SK-N-SH (cell line): ENCODE measurements around the gene CACNG7. TPM values are rescaled to one million over a fixed set of nuclear protein-coding genes. Genes with fewer than 3 reads are reported as not detected.

Experiments used
- CTCF ChIA-PET: fragments of 300-600, 350-600 bp; formaldehyde crosslinking; extraction: SDS; loops from one replicate; lab custom pipeline; 2021; lab: Yijun Ruan, JAX
- POLR2A ChIA-PET: fragments of 350-600 bp; sonication (Branson Sonifier 250); formaldehyde crosslinking; extraction: SDS; loops from one replicate; lab custom pipeline; 2020; ENCODE audit warnings: antibody characterized with exemption, inconsistent platforms; lab: Yijun Ruan, JAX
- DNase-seq: peaks from one replicate; pipeline ENCODE4 v3.0.0; 2012
- H2AFZ ChIP-seq: fragments of 200-600 bp; sonication (generic); 2 replicates; pipeline ENCODE4 v1.8.1; 2016; ENCODE audit warnings: antibody characterized with exemption, mild to moderate bottlenecking, low read depth
- H3F3A ChIP-seq: fragments of 200-600 bp; sonication (generic); replicated peaks from 2 replicates; pipeline ENCODE3; 2016; ENCODE audit warnings: antibody characterized with exemption, mild to moderate bottlenecking; ENCODE audit not compliant: insufficient read depth
- H3K27ac ChIP-seq, 2 experiments: fragments of 200-500 bp in 1 of 2; fragments of 200-600 bp in 1 of 2; sonication (Bioruptor generic) in 1 of 2; sonication (generic), shearing (Covaris generic) in 1 of 2; 2 replicates each; pipeline versions ENCODE4 v1.5.1 to v1.6.1; 2014 to 2016; ENCODE audit warnings: low read depth in 2 of 2, inconsistent platforms in 1 of 2, low read length in 1 of 2, mild to moderate bottlenecking in 1 of 2, mixed read lengths in 1 of 2
- H3K27me3 ChIP-seq: fragments of 200-600 bp; sonication (generic), shearing (Covaris generic); 2 replicates; pipeline ENCODE4 v1.6.1; 2016; ENCODE audit warnings: mixed run types; ENCODE audit not compliant: insufficient read depth
- H3K36me3 ChIP-seq, 2 experiments: fragments of 200-500 bp in 1 of 2; fragments of 200-600 bp in 1 of 2; sonication (Bioruptor generic) in 1 of 2; sonication (generic) in 1 of 2; replicated peaks in 1 of 2; 2 replicates each; pipeline versions ENCODE3 to v1.5.1; 2014 to 2016; ENCODE audit warnings: low read length in 1 of 2, mild to moderate bottlenecking in 1 of 2; ENCODE audit not compliant: insufficient read depth in 2 of 2, control insufficient read depth in 1 of 2
- H3K4me1 ChIP-seq, 2 experiments: fragments of 200-500 bp in 1 of 2; fragments of 200-600 bp in 1 of 2; sonication (Bioruptor generic) in 1 of 2; sonication (generic), shearing (Covaris generic) in 1 of 2; 2 replicates each; pipeline versions ENCODE4 v1.5.1 to v1.6.1; 2014 to 2016; ENCODE audit warnings: low read depth in 1 of 2, low read length in 1 of 2, mixed run types in 1 of 2; ENCODE audit not compliant: insufficient read depth in 2 of 2, control insufficient read depth in 1 of 2
- H3K4me2 ChIP-seq: fragments of 200-600 bp; sonication (generic), shearing (Covaris generic); 2 replicates; pipeline ENCODE4 v1.6.1; 2017; ENCODE audit warnings: mixed run types
- H3K4me3 ChIP-seq, 2 experiments: fragments of 200-500 bp in 1 of 2; fragments of 200-600 bp in 1 of 2; sonication (Bioruptor generic) in 1 of 2; sonication (generic), shearing (Covaris generic) in 1 of 2; 2 replicates each; pipeline versions ENCODE4 v1.5.1 to v1.8.1; 2014 to 2016; ENCODE audit warnings: low read depth in 2 of 2, inconsistent platforms in 1 of 2, low read length in 1 of 2, mild to moderate bottlenecking in 1 of 2, mixed read lengths in 1 of 2, moderate library complexity in 1 of 2
- H3K79me2 ChIP-seq: fragments of 200-600 bp; sonication (generic); 2 replicates; pipeline ENCODE4 v1.8.1; 2017; ENCODE audit warnings: mild to moderate bottlenecking; ENCODE audit not compliant: insufficient read depth
- H3K9ac ChIP-seq: fragments of 200-600 bp; sonication (generic); 2 replicates; pipeline ENCODE4 v1.6.1; 2017; ENCODE audit warnings: mixed run types
- H3K9me2 ChIP-seq: fragments of 200-600 bp; sonication (generic); 2 replicates; pipeline ENCODE4 v1.6.1; 2017; ENCODE audit warnings: mixed run types
- H3K9me3 ChIP-seq: fragments of 200-600 bp; sonication (generic); 2 replicates; pipeline ENCODE4 v1.6.1; 2017; ENCODE audit warnings: mixed run types, mild to moderate bottlenecking, moderate library complexity
- H4K20me1 ChIP-seq: fragments of 200-600 bp; sonication (generic); 2 replicates; pipeline ENCODE4 v1.6.1; 2017; ENCODE audit warnings: mild to moderate bottlenecking, mixed run types; ENCODE audit not compliant: insufficient read depth
- CHD2 ChIP-seq: fragments of 150-350 bp; IDR thresholded peaks from 2 replicates; pipeline ENCODE4 v1.6.1; 2018; ENCODE audit warnings: low read length; ENCODE audit not compliant: partially characterized antibody
- ELF1 ChIP-seq: IDR thresholded peaks from 2 replicates; pipeline ENCODE4 v1.4.0; 2012
- EP300 ChIP-seq, 2 experiments: IDR thresholded peaks; 2 replicates each; pipeline versions ENCODE4 v1.4.0 to v1.6.1; 2012; ENCODE audit warnings: borderline replicate concordance in 1 of 2, low read depth in 1 of 2, low read length in 1 of 2
- FOXJ3 ChIP-seq: sonication (generic); formaldehyde crosslinking; IDR thresholded peaks from 2 replicates; pipeline ENCODE4 v1.5.1; 2020; ENCODE audit warnings: mild to moderate bottlenecking, missing genetic modification reagents
- GATA2 ChIP-seq: sonication (generic); formaldehyde crosslinking; IDR thresholded peaks from 2 replicates; pipeline ENCODE4 v1.5.0; 2020; ENCODE audit warnings: mild to moderate bottlenecking, missing genetic modification reagents
- JUND ChIP-seq: IDR thresholded peaks from 2 replicates; pipeline ENCODE4 v1.4.0; 2012
- MEF2A ChIP-seq: IDR thresholded peaks from 2 replicates; pipeline ENCODE4 v1.4.0; 2012; ENCODE audit warnings: low read depth, borderline replicate concordance
- NFIC ChIP-seq: IDR thresholded peaks from 2 replicates; pipeline ENCODE4 v1.4.0; 2012; ENCODE audit warnings: borderline replicate concordance
- RAD21 ChIP-seq: IDR thresholded peaks from 2 replicates; pipeline ENCODE4 v1.6.1; 2012; ENCODE audit warnings: mild to moderate bottlenecking, low read length
- RXRA ChIP-seq: IDR thresholded peaks from 2 replicates; pipeline ENCODE4 v1.4.0; 2012; ENCODE audit warnings: low read depth, mild to moderate bottlenecking, borderline replicate concordance
- SIN3A ChIP-seq: IDR thresholded peaks from 2 replicates; pipeline ENCODE4 v1.6.1; 2012; ENCODE audit warnings: low read depth, mild to moderate bottlenecking, low read length, moderate library complexity, borderline replicate concordance
- SMC3 ChIP-seq: IDR thresholded peaks from 2 replicates; pipeline ENCODE4 v1.6.1; 2012; ENCODE audit warnings: low read depth, low read length, improper control_type of control experiment
- TCF12 ChIP-seq: IDR thresholded peaks from 2 replicates; pipeline ENCODE4 v1.4.0; 2012
- TEAD4 ChIP-seq: IDR thresholded peaks from 2 replicates; pipeline ENCODE4 v1.4.0; 2012; ENCODE audit warnings: mild to moderate bottlenecking, borderline replicate concordance; ENCODE audit not compliant: insufficient read depth
- YY1 ChIP-seq: IDR thresholded peaks from 2 replicates; pipeline ENCODE4 v1.4.0; 2012; ENCODE audit warnings: low read depth, mild to moderate bottlenecking
- WGBS: methylation state at CpG from one replicate; pipeline ENCODE4 v1.1.6; 2017; ENCODE audit warnings: low lambda C conversion rate; 5-methylcytosine and 5-hydroxymethylcytosine counted together
- polyA plus RNA-seq, 3 experiments: library from polyadenylated mRNA; depleted of rRNA; stranded (reverse); fragments of >200 nt; gene quantifications; 2 replicates each; pipeline ENCODE4 v1.2.3, GENCODE V29; 2012
- TF ChIP-seq, protein P1 (sequence below): fragments of 150-350 bp; IDR thresholded peaks from 2 replicates; pipeline ENCODE4 v1.6.1; 2017; ENCODE audit warnings: antibody characterized with exemption, low read length, low read depth, borderline replicate concordance
- TF ChIP-seq, protein P2 (sequence below): IDR thresholded peaks from 2 replicates; pipeline ENCODE4 v1.4.0; 2012; ENCODE audit warnings: low read depth, borderline replicate concordance
- TF ChIP-seq, protein P3 (sequence below): IDR thresholded peaks from 2 replicates; pipeline ENCODE4 v1.4.0; 2012; ENCODE audit warnings: low read depth
- TF ChIP-seq, protein P4 (sequence below): IDR thresholded peaks from 2 replicates; pipeline ENCODE4 v1.6.1; 2012; ENCODE audit warnings: mild to moderate bottlenecking, low read depth, low read length, moderate library complexity
- TF ChIP-seq, protein P5 (sequence below): fragments of 200-600 bp; sonication (generic); IDR thresholded peaks from 2 replicates; pipeline ENCODE4 v1.6.1; 2017; ENCODE audit warnings: antibody characterized with exemption, mild to moderate bottlenecking, moderate library complexity

CACNG7 gene
- polyA plus RNA-seq, 1 of the 3 experiments (the other 2 are of a cell fraction) = 25.7 TPM

DNA sequence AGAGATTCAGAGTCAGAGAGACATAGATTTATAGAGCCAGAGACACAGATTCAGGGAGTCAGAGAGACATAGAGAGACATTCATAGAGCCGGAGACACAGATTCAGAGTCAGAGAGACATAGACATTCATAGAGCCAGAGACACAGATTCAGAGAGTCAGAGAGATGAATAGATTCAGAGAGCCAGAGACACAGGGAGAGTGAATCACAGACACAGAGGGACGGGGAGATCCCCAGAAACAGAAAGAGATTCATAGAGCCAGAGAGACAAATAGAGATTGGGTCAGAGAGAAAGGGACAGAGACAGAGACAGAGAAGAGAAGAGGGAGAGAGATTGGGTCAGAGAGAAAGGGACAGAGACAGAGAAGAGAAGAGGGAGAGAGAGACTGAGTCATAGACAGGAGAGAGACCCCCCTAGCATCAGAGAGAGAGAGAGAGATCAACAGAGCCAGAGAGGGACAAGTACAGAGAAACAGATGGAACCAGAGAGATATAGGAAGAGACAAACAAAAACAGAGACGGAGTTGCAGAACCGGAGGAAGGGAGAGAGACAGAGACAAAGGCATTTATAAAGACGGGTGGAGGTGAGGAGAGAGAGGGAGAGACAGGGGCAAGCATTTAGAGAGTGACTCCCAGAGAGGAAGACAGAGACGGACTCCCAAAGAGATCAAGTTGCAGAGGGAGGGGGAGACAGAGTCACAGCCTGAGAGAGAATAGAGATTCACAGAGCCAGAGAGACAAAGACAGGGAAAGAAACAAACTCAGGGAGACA, 28.2 kb upstream of the CACNG7 start (continued):
- TF ChIP-seq EP300 (IDR thresholded peaks at IDR 0.05; ENCODE audit: borderline replicate concordance in 1 of 2, low read depth in 1 of 2, low read length in 1 of 2) = no peak
- no peak for TF ChIP-seq TEAD4
- no peak for TF ChIP-seq ELF1
- TF ChIP-seq, protein P1, sequence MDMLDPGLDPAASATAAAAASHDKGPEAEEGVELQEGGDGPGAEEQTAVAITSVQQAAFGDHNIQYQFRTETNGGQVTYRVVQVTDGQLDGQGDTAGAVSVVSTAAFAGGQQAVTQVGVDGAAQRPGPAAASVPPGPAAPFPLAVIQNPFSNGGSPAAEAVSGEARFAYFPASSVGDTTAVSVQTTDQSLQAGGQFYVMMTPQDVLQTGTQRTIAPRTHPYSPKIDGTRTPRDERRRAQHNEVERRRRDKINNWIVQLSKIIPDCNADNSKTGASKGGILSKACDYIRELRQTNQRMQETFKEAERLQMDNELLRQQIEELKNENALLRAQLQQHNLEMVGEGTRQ = no peak

DNA sequence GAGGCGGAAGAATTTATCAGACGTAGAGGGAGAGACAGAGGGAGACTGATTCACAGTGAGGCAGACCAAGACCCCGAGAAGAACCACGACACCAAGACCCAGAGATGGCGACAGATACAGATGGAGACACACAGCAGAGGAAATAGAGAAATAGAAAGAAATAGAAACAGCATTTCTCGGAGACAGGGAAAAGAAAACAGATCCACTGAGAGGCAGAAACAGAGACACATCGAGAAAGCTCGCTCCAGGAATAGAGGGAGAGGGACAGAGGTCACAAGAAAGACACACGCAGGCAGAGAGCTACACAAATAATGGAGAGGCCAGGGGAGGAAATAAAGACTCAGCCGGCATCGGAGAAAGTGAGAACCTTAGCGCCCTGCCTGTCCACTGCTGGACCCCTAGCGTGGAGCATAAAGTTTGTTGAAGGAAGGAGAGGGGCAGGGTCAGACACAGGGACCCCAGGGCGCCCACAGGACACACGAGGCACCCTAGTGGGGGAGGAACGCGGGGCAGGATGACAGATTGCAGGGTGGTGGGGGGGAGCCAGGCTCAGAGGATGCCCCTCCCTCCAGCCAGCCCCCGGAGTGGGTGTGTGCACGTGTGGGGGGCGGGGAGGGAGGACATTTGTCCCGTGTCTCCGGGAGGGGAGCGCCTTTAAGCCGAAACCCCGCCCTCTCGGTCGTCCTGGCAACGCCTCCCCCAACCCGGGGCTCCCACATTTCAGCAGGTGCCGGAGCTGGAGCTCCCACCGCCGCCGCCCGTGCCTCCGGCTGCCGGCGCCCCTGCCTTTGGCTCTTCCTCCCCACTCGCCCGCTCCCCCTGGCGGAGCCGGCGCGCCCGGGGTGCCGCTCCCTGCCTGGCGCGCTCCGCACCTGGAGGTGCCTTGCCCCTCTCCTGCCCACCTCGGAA, 27.3 kb upstream of the CACNG7 start, which contains the start of gene PRKCG:
Gene PRKCG (plus strand): TSS at position 716 of the 909 bp plus-strand sequence. CDS start 298 bp downstream, outside the sequence.
- peak within 1 kb of the TSS; percentile 42 to 47 for H3K4me3 ChIP-seq
- CTCF ChIA-PET = interaction anchor here (0.7 to 1.6 kb wide), 9 partner anchors 11 to 148 kb away, joined by 3 to 10 read pairs (median 4); partner anchors contain the start of gene MYADM
- H3K4me2 ChIP-seq = peak within 1 kb of the TSS; percentile 79
- no peaks in the 10 kb centered on the region for H3K9me2 ChIP-seq
- POLR2A ChIA-PET = no interaction called here
- TF ChIP-seq JUND (no peak), SIN3A (no peak), NFIC (no peak), MEF2A (no peak), EP300 (IDR thresholded peaks at IDR 0.05; ENCODE audit: borderline replicate concordance in 1 of 2, low read depth in 1 of 2, low read length in 1 of 2) (no peak), CHD2 (no peak), SMC3 (peak; percentile 34), RXRA (no peak), YY1 (no peak), TCF12 (no peak), RAD21 (peak; percentile 27), TEAD4 (no peak), GATA2 (CRISPR knock-in tag) (no peak), FOXJ3 (CRISPR knock-in tag) (no peak)
- TF ChIP-seq, protein P2, sequence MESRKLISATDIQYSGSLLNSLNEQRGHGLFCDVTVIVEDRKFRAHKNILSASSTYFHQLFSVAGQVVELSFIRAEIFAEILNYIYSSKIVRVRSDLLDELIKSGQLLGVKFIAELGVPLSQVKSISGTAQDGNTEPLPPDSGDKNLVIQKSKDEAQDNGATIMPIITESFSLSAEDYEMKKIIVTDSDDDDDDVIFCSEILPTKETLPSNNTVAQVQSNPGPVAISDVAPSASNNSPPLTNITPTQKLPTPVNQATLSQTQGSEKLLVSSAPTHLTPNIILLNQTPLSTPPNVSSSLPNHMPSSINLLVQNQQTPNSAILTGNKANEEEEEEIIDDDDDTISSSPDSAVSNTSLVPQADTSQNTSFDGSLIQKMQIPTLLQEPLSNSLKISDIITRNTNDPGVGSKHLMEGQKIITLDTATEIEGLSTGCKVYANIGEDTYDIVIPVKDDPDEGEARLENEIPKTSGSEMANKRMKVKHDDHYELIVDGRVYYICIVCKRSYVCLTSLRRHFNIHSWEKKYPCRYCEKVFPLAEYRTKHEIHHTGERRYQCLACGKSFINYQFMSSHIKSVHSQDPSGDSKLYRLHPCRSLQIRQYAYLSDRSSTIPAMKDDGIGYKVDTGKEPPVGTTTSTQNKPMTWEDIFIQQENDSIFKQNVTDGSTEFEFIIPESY = no peak
- TF ChIP-seq, protein P3, sequence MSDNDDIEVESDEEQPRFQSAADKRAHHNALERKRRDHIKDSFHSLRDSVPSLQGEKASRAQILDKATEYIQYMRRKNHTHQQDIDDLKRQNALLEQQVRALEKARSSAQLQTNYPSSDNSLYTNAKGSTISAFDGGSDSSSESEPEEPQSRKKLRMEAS = no peak
- TF ChIP-seq, protein P4, sequence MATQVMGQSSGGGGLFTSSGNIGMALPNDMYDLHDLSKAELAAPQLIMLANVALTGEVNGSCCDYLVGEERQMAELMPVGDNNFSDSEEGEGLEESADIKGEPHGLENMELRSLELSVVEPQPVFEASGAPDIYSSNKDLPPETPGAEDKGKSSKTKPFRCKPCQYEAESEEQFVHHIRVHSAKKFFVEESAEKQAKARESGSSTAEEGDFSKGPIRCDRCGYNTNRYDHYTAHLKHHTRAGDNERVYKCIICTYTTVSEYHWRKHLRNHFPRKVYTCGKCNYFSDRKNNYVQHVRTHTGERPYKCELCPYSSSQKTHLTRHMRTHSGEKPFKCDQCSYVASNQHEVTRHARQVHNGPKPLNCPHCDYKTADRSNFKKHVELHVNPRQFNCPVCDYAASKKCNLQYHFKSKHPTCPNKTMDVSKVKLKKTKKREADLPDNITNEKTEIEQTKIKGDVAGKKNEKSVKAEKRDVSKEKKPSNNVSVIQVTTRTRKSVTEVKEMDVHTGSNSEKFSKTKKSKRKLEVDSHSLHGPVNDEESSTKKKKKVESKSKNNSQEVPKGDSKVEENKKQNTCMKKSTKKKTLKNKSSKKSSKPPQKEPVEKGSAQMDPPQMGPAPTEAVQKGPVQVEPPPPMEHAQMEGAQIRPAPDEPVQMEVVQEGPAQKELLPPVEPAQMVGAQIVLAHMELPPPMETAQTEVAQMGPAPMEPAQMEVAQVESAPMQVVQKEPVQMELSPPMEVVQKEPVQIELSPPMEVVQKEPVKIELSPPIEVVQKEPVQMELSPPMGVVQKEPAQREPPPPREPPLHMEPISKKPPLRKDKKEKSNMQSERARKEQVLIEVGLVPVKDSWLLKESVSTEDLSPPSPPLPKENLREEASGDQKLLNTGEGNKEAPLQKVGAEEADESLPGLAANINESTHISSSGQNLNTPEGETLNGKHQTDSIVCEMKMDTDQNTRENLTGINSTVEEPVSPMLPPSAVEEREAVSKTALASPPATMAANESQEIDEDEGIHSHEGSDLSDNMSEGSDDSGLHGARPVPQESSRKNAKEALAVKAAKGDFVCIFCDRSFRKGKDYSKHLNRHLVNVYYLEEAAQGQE = no peak
- TF ChIP-seq, protein P5, sequence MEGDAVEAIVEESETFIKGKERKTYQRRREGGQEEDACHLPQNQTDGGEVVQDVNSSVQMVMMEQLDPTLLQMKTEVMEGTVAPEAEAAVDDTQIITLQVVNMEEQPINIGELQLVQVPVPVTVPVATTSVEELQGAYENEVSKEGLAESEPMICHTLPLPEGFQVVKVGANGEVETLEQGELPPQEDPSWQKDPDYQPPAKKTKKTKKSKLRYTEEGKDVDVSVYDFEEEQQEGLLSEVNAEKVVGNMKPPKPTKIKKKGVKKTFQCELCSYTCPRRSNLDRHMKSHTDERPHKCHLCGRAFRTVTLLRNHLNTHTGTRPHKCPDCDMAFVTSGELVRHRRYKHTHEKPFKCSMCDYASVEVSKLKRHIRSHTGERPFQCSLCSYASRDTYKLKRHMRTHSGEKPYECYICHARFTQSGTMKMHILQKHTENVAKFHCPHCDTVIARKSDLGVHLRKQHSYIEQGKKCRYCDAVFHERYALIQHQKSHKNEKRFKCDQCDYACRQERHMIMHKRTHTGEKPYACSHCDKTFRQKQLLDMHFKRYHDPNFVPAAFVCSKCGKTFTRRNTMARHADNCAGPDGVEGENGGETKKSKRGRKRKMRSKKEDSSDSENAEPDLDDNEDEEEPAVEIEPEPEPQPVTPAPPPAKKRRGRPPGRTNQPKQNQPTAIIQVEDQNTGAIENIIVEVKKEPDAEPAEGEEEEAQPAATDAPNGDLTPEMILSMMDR = peak; percentile 58
- peak; percentile 76 for DNase-seq
- no peak within 1 kb of the TSS for H3K27ac ChIP-seq
- peaks cover 20% of the 10 kb centered on the region for H3F3A ChIP-seq
- WGBS = 11% methylated on average over 20 of the region's 49 CpGs
- no peaks in the 10 kb centered on the region for H4K20me1 ChIP-seq
- no peaks in the 10 kb centered on the region for H3K9me3 ChIP-seq
- no peaks in the 10 kb centered on the region for H3K36me3 ChIP-seq
- H3K9ac ChIP-seq = no peak within 1 kb of the TSS
- H3K4me1 ChIP-seq = peaks cover 0 to 14% of the 10 kb centered on the region in 2 experiments; a peak in 1 of 4 replicates
- no peaks in the 10 kb centered on the region for H3K79me2 ChIP-seq
- H3K27me3 ChIP-seq = peaks cover 36% of the 10 kb centered on the region
- H2AFZ ChIP-seq = 0 out of 2 replicates have a peak within 1 kb of the TSS, but pooled peaks have one; percentile 9
